Coronary artery (tissue), 2 donors: ENCODE data around the gene PYGB.
A peak's percentile ranks its signal among the peaks of the same experiment; 100 is the strongest.

Source experiments
- DNase-seq: peaks from one replicate; pipeline ENCODE4 v3.0.0-alpha.2; 2017; ENCODE audit warnings: low spot score
- H3K27ac ChIP-seq, 2 donors: fragments of 200-600 bp; sonication (generic); one replicate each; pipeline ENCODE4 v1.5.1; 2016 to 2019
- H3K4me3 ChIP-seq: fragments of 200-600 bp; sonication (generic); 2 replicates; pipeline ENCODE4 v1.5.1; 2016; ENCODE audit warnings: mild to moderate bottlenecking, moderate library complexity
- CTCF ChIP-seq: fragments of 200-600 bp; sonication (generic); IDR thresholded peaks from one replicate; pipeline ENCODE4 v1.5.1; 2019; ENCODE audit warnings: antibody characterized with exemption

The PYGB gene

GRCh38 chr20:25253606-25254275 is 5.9 kb downstream of the PYGB start:
- TF ChIP-seq CTCF, result no peak
- H3K4me3 ChIP-seq, result no peak overlapping the region
- H3K27ac ChIP-seq, result no peak overlapping the region
- DNase-seq, result no peak

GRCh38 chr20:25254571-25254970 is 6.7 kb downstream of the PYGB start:
- Histone ChIP-seq H3K4me3 (no peak overlapping the region), H3K27ac (peak overlapping the region; percentile 51 to 69)
- no peak for TF ChIP-seq CTCF
- DNase-seq, result no peak

GRCh38 chr20:25254986-25255680 is 7.2 kb downstream of the PYGB start:
- no peak for TF ChIP-seq CTCF
- Histone ChIP-seq H3K27ac (peak overlapping the region; percentile 51 to 69), H3K4me3 (peak overlapping the region; percentile 18)
- peak; percentile 84 for DNase-seq

- DNase-seq, result peak; percentile 69
- no peak for TF ChIP-seq CTCF
- peak overlapping the region in 1 of 2 donors; percentile 26 for H3K27ac ChIP-seq
- no peak overlapping the region for H3K4me3 ChIP-seq
Observed at GRCh38 chr20:25256226-25256859, 8.5 kb downstream of the PYGB start.

GRCh38 chr20:25257130-25257529 is 9.2 kb downstream of the PYGB start:
- Histone ChIP-seq H3K4me3 (no peak overlapping the region), H3K27ac (no peak overlapping the region)
- no peak for TF ChIP-seq CTCF
- DNase-seq, result no peak

GRCh38 chr20:25257756-25258475 is 10.0 kb downstream of the PYGB start:
- no peak for TF ChIP-seq CTCF
- no peak overlapping the region for H3K4me3 ChIP-seq
- no peak for DNase-seq
- H3K27ac ChIP-seq, result no peak overlapping the region
